Activated effector memory CD4-positive, alpha-beta T cell treated with anti-CD3 and anti-CD28 coated beads, Interleukin-2, amount 50 U/mL, for 16 hours (primary cell): ENCODE data around the gene DCHS1.

ENCODE experiments used
- DNase-seq: peaks from one replicate; pipeline ENCODE4 v3.0.0-alpha.2; 2020

Gene DCHS1

GRCh38 chr11:6610591-6610990 is 45.0 kb downstream of the DCHS1 start:
- DNase-seq = peak; percentile 63

GRCh38 chr11:6609502-6610015 is 46.0 kb downstream of the DCHS1 start:
- DNase-seq = peak; percentile 56

- DNase-seq = peak; percentile 54
These were observed 46.7 kb downstream of the DCHS1 start for GRCh38 chr11:6608726-6609501.

GRCh38 chr11:6608011-6608410 is 47.6 kb downstream of the DCHS1 start:
- peak; percentile 49 for DNase-seq

DNA sequence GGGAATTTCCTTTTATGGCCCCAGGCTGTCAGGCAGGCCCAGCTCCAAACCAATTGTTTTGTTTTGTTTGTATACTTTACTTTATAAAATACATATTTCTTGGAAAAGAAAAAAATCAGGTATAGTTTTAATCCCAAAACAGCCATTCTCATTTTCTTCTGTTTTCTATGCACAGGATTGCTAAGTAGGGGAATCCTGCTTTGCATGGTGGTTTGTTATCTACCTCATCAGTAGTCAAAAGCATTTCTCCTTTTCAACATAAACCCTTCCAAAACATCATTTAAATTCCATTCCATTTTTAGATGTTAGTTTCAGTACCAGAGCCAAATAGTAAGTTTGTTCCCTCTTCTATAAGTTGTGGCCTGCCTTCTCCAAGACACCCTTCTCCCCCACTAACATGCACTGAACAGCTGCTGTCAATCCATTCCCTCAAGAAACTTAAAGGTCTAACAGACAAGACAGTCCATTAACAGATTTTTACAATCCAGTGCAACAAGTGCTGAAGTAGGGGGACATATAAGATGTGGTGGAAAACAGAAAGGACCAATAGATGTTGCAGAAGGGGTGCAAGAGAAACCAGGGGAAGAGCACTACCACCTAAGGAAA is 48.3 kb downstream of the DCHS1 start:
- no peak for DNase-seq

DNA sequence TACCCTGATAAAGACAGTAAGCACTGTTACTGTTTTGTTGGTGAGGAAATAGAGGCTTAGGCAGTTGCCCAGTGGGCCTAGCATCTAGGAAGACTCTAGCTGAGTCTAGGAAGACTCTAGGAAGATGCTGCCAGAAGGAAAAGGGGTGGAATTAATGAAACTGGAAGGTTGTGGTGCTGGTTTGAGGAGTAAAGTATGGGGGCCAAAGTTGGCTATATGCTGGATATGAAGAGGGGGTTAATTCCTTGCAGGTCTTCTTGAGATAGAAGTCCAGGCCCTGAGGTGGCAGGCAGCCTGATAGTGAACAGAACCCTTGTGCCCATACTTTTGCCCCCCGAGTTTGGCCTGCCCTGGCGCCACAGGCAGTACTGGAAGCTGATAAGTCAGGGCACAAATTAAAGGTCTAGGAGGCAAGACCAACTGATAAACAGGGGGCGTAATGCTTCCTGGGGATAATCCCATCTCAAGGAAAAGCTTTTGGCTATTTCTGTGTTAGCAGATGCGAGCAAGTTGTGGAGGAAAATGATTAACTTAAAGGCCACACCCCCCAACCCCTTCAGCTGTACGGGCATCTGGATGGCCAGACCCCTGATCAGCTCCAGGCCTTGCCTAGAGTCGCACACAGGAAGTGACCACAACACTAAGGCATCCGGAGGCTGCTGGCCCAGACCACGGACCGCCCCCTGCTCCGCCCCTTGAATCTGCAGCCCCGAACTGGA is 49.0 kb downstream of the DCHS1 start:
- peak; percentile 84 for DNase-seq

DNA sequence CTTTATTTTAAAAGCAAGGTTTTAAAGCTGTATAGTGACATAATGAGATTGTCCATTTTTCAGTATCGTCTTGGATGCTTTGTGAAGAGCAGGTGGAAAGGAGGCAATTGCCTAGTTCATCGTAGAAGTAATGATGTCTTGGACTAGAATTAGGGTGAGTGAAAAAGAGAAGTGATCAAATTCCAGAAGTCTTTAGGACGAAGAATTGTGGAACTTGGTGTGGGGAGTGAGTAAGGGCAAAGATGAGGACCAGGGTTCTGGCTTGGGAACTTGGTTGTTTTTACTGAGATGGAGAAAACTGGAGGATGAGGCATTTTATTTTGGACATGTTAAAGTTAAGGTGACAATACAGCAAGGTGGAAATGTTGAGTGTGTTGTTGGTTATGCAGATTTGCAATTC is 50.8 kb downstream of the DCHS1 start:
- no peak for DNase-seq

GRCh38 chr11:6604081-6604626 is 51.5 kb downstream of the DCHS1 start:
- DNase-seq = peak; percentile 82

DNA sequence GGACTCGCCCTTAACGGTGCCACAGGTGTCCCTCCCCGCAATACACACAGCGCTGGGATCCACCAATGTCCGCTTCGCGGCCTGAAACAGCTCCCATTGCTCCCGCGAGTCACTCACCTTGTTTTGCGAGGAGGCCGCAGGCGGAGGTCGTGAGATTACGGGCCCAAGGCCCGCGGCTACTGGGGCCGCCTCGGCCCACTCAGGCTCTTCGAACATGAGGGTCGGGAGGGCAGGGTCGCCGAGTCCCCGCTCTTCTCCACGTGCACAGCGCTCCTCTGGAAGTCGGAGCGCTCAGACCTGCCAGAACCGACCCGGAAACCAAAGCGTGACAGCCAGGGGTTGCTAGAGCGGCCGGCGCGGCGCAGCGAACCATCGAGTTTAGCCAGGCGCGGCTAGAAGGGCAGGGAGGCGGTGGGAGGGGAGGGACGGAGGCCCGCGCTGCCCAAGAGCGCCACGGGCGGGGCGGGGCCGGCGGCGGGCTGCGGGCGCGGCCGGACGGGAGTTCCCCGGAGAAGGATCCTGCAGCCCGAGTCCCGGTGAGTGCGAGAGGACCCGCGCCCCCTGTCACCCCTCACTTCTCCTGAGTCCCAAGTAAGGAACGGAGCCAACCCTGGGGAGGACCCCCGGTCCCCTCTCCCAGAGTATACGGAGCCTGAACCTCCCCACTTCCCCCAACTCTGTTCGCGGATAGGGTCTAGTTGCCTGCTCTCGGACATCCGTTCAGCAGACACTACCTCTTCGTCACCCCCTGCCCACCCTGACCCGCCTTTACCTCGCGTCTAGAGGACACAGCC is 52.1 kb downstream of the DCHS1 start, which contains the start of the genes ILK and RRP8:
TSS of gene ILK (plus strand) at position 488 of the 794 bp plus-strand sequence. CDS start 498 bp downstream, outside the sequence.
TSS of gene RRP8 (minus strand) at position 330 of the 794 bp plus-strand sequence. CDS start at position 216, 114 bp downstream.
- peak; percentile 95 for DNase-seq

DNA sequence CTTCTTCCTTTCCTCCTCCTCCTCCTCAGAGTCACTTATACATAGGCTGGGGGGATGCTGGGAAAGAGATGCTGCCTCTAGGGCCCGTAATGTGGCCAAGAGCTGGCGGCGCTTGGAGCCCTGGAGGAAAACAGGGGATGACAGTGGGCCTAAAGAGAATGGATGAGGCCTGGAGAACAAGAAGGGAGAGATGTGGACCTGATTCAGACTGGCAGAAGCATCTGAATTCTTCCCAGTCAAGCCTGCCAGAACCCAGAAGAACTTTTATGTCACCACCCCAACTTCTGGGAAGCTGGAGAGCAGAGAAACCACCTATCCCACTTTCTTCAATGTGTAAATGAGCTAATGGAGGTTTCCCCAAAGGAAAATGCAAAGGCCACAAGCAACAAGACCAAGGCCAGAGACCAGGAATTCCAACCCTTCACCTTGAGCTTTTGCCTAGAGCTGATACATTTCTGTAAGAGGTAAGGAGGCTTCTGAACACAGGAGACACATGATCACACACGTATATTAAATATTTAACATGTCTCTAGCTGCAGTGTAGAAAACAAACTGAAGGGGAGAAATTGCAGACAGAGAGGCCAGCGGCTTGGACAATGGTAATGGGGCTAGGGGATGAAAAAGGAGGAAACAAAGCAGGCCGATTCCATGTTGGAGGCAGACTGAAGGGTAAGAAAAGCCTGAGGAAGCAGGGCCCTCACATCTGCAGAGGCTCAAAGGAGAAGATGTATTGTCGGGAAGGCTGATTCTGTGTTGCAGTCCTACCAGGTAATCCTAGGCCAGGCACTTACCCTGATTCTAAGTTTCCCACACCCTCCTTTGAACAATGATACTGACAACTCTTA is 53.3 kb downstream of the DCHS1 start:
- no peak for DNase-seq

GRCh38 chr11:6601041-6601461 is 54.6 kb downstream of the DCHS1 start:
- DNase-seq = peak; percentile 57

- no peak for DNase-seq
These were observed 55.7 kb downstream of the DCHS1 start for GRCh38 chr11:6599881-6600390.

DNA sequence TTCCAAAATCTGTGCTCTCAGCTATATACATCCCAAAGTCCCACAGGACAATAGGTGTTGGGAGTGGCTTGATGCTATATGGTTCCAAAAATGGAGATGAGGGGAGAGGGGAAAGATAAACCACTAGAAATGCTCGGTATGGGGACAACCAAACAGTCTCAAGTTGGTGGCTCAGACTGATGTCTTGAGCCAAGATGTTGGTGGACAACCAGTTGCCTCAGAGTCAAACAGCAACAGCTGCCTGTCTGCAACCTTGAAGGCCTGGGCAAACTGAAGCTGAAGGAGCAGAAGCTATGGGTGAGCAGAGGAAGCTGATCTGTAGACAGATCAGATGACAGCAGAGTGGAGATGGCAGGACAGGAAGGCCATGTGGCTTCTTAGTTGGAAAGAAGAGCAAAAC is 56.2 kb downstream of the DCHS1 start:
- DNase-seq = no peak

GRCh38 chr11:6598555-6598954 is 57.1 kb downstream of the DCHS1 start:
- no peak for DNase-seq

DNA sequence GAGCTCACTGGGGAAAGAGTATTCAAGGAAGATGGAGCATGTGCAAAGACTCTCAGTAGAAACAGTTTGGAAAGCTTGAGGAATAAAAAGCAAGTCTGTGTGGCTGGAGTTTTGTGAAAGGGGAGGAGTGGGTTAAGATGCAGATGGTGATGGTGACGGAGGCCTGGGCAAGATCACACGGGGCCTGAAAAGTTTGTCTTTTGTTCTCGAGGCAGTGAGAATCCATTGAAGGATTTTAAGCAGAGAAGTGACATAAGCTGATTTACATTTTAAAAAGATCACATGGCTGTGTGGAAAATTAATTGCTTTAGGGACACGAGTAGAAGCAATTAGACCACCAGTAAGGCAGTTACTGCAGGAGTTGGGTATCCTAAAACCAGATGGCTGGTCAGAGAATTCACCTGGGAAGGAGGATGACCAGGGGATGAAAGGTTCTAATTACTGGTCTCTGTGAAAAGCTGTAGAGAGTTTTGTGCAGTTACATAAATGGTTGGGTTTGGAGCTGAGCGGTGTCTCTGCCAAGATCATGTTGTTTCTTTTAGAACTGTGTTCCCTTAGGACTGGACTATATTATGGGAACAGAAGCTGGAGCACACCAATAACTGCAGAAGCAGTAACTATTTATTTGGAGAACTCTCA is 59.3 kb downstream of the DCHS1 start:
- no peak for DNase-seq

GRCh38 chr11:6594142-6594768 is 61.4 kb downstream of the DCHS1 start:
- DNase-seq = no peak

GRCh38 chr11:6588018-6588417 is 67.6 kb downstream of the DCHS1 start:
- DNase-seq = no peak

- DNase-seq = peak; percentile 41
These were observed 68.2 kb downstream of the DCHS1 start for GRCh38 chr11:6587360-6587953.
